Karpas-422 (cell line): Measurements from ENCODE around the gene FFAR2. TPM values are rescaled to one million over a fixed set of nuclear protein-coding genes. Genes with fewer than 3 reads are reported as not detected.

ENCODE experiments used
- DNase-seq: peaks from one replicate; pipeline ENCODE4 v3.0.0-alpha.2; 2015
- H2AFZ ChIP-seq: fragments of 200-600 bp; sonication (generic); 2 replicates; pipeline ENCODE4 v1.6.1; 2014; ENCODE audit warnings: antibody characterized with exemption, low read length, mixed read lengths
- H3K27ac ChIP-seq: fragments of 200-600 bp; sonication (generic); 2 replicates; pipeline ENCODE4 v1.5.1; 2014; ENCODE audit warnings: mild to moderate bottlenecking, low read length, moderate library complexity
- H3K27me3 ChIP-seq: fragments of 200-600 bp; sonication (generic); 2 replicates; pipeline ENCODE4 v1.6.1; 2014; ENCODE audit warnings: low read length, mixed read lengths
- H3K36me3 ChIP-seq: fragments of 200-600 bp; sonication (generic); 2 replicates; pipeline ENCODE4 v1.6.1; 2014; ENCODE audit warnings: low read length, mixed read lengths; ENCODE audit not compliant: insufficient read depth
- H3K4me1 ChIP-seq: fragments of 200-600 bp; sonication (generic); 2 replicates; pipeline ENCODE4 v1.6.1; 2014; ENCODE audit warnings: mild to moderate bottlenecking, low read length, mixed read lengths
- H3K4me2 ChIP-seq: fragments of 200-600 bp; sonication (generic); 2 replicates; pipeline ENCODE4 v1.6.1; 2014; ENCODE audit warnings: low read length, low read depth, mild to moderate bottlenecking; ENCODE audit not compliant: poor library complexity, severe bottlenecking
- H3K4me3 ChIP-seq: fragments of 200-600 bp; sonication (generic); 2 replicates; pipeline ENCODE4 v1.5.1; 2014; ENCODE audit warnings: mild to moderate bottlenecking, antibody characterized with exemption, low read length, mixed read lengths
- H3K79me2 ChIP-seq: fragments of 200-600 bp; sonication (generic); 2 replicates; pipeline ENCODE4 v1.6.1; 2014; ENCODE audit warnings: mild to moderate bottlenecking, low read length, mixed read lengths
- H3K9ac ChIP-seq: fragments of 200-600 bp; sonication (generic); 2 replicates; pipeline ENCODE4 v1.6.0; 2014; ENCODE audit warnings: low read length
- H3K9me2 ChIP-seq: fragments of 200-600 bp; sonication (generic), shearing (Covaris generic); replicated peaks from 2 replicates; pipeline ENCODE4 v1.6.0; 2014; ENCODE audit warnings: mild to moderate bottlenecking, low read length, moderate library complexity; ENCODE audit not compliant: insufficient read depth
- H3K9me3 ChIP-seq: fragments of 300-700, 200-600 bp; sonication (generic); 2 replicates; pipeline ENCODE4 v1.6.1; 2014; ENCODE audit warnings: low read length, mixed read lengths
- H4K20me1 ChIP-seq: fragments of 200-600 bp; sonication (generic); 2 replicates; pipeline ENCODE4 v1.6.1; 2014; ENCODE audit warnings: mild to moderate bottlenecking, antibody characterized with exemption, low read length, low read depth; ENCODE audit not compliant: insufficient read depth
- total RNA-seq: library from RNA; depleted of rRNA; stranded (reverse); fragments of >200 nt; shearing (Covaris generic); gene quantifications from 2 replicates; pipeline ENCODE4 v1.2.3, GENCODE V29; 2014; ENCODE audit warnings: low replicate concordance

The FFAR2 gene
- total RNA-seq, 1 experiment from 2014 or later, result not detected

DNA sequence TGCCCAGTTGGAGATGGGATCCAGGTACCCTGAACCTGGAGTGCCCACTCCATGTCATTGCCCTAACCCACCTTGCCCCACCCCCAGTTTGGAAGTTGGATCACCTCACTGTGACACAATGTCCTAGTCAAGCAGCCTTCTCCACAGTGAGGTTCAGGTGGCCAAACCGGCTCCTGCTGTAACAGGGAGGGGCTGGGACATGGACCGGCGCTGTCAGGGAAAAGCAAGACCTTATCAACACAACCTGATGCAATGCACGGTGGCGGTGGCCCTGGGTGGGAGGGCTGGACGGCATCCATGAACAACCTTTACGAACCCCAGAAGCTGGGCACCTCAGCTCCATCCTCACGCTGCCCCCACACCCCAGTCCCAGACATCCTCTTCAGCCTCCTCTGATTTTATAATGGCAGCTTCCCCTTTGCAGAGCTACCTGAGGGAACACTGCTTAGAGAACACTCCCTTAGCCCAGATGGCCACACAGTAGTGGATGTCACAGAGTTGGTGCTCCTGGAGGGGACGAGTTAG, 43.8 kb downstream of the FFAR2 start:
- Histone ChIP-seq H3K36me3 (no peaks in the 10 kb centered on the region), H3K27me3 (no peaks in the 10 kb centered on the region), H3K79me2 (no peaks in the 10 kb centered on the region), H2AFZ (no peak overlapping the region), H3K9ac (no peak overlapping the region), H3K9me2 (no peaks in the 10 kb centered on the region), H3K4me3 (no peak overlapping the region), H4K20me1 (no peaks in the 10 kb centered on the region), H3K4me1 (peaks cover 11% of the 10 kb centered on the region), H3K9me3 (no peaks in the 10 kb centered on the region), H3K4me2 (no peak overlapping the region), H3K27ac (no peak overlapping the region)
- no peak for DNase-seq

- Histone ChIP-seq H3K4me1 (peaks cover 11% of the 10 kb centered on the region), H3K9me3 (no peaks in the 10 kb centered on the region), H3K36me3 (no peaks in the 10 kb centered on the region), H3K4me2 (no peak overlapping the region), H3K9ac (no peak overlapping the region), H3K4me3 (no peak overlapping the region), H2AFZ (no peak overlapping the region), H4K20me1 (no peaks in the 10 kb centered on the region), H3K27me3 (no peaks in the 10 kb centered on the region), H3K27ac (no peak overlapping the region), H3K9me2 (no peaks in the 10 kb centered on the region), H3K79me2 (no peaks in the 10 kb centered on the region)
- DNase-seq, result no peak
Measured at GRCh38 chr19:35493971-35494370, 45.9 kb downstream of the FFAR2 start.

DNA sequence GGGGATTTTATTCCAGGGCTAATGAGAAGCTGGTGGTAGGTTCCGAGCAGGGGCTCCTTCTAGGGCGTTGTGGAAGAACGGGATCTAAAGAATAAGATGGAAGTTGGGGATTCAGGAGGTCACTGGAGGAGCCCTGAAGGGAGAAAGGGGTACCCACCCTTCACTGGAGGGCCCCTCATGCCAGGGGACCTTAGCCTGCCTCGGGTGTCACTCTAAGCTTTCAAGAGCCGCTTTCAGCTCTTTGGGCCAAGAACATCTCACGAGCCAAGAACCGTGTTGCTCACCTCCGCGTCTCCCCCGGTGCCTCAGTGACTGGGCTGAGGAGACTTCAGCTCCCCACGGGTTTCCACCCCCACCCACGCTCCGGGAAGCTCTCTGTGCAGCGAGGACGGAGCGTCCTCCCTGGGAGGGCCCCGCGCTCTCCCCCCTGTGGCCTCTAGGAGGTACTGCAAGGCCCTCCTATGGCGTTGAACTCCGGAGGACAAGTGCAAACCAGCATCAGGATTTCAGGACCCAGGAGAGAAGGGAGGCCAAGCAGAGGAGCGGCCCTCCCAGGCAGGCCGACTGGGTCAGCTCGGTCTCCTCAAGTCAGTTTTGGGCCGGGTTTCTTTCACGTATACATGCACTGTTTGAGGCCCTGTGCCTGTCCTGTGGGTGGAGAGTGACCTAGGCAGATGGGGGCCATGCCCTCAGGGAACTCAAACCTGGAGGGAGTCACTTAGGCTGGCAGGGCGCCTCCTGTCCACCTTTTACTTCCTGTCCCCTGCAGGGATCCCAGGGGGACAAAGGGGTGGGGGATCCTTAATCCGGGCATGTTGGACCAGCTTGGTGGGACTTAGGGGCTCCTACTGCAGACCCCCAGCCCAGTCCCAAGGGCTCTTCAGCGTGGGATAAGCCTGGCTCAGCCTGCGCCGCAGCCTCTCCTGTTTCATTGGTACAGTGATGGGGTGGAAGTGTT, 47.3 kb downstream of the FFAR2 start:
- Histone ChIP-seq H3K4me3 (peak overlapping the region; percentile 24; the same call in 1 of the 2 replicates), H3K27ac (no peak overlapping the region), H4K20me1 (no peaks in the 10 kb centered on the region), H3K27me3 (no peaks in the 10 kb centered on the region), H2AFZ (peak overlapping the region; percentile 39; the same call in 1 of the 2 replicates), H3K36me3 (no peaks in the 10 kb centered on the region), H3K4me2 (peak overlapping the region; percentile 42), H3K9ac (peak overlapping the region; percentile 13), H3K9me3 (no peaks in the 10 kb centered on the region), H3K9me2 (no peaks in the 10 kb centered on the region), H3K79me2 (no peaks in the 10 kb centered on the region), H3K4me1 (peaks cover 15% of the 10 kb centered on the region)
- peak; percentile 86 for DNase-seq

DNA sequence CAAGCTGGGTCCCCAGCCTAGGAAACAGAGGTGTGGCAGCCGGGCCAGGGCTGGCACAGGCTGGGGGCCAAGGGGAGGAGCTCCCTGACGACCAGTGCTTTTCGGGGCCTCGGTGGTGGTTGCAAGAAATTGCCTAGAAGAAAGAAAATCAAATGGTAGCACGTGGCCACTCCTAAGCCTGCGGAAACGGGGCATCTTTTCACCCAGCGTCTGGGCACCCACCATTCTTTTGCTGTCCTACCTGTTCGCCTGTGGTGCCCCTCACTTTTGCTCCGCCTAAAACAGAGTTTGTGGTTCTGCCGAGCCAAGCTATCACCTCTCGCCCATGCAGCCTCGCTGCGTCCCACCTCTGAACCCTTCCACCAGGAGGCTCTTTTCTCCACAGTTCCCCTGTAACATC, 49.3 kb downstream of the FFAR2 start:
- Histone ChIP-seq H3K4me3 (no peak overlapping the region), H3K36me3 (no peaks in the 10 kb centered on the region), H3K9me2 (no peaks in the 10 kb centered on the region), H3K4me2 (no peak overlapping the region), H3K79me2 (no peaks in the 10 kb centered on the region), H3K27me3 (no peaks in the 10 kb centered on the region), H4K20me1 (no peaks in the 10 kb centered on the region), H3K9ac (no peak overlapping the region), H3K4me1 (peaks cover 36% of the 10 kb centered on the region), H3K9me3 (no peaks in the 10 kb centered on the region), H3K27ac (no peak overlapping the region), H2AFZ (no peak overlapping the region)
- DNase-seq, result peak; percentile 32

- Histone ChIP-seq H2AFZ (no peak overlapping the region), H3K4me1 (peaks cover 43% of the 10 kb centered on the region), H4K20me1 (no peaks in the 10 kb centered on the region), H3K4me3 (no peak overlapping the region), H3K4me2 (no peak overlapping the region), H3K79me2 (no peaks in the 10 kb centered on the region), H3K27me3 (no peaks in the 10 kb centered on the region), H3K9me2 (no peaks in the 10 kb centered on the region), H3K27ac (no peak overlapping the region), H3K9me3 (no peaks in the 10 kb centered on the region), H3K9ac (no peak overlapping the region), H3K36me3 (no peaks in the 10 kb centered on the region)
- DNase-seq, result peak; percentile 12
Measured at GRCh38 chr19:35498220-35498619, 50.2 kb downstream of the FFAR2 start.

GRCh38 chr19:35498984-35499527, 51.0 kb downstream of the FFAR2 start:
- H3K36me3 ChIP-seq, result no peaks in the 10 kb centered on the region
- no peaks in the 10 kb centered on the region for H4K20me1 ChIP-seq
- no peak overlapping the region for H3K4me3 ChIP-seq
- no peak overlapping the region for H3K9ac ChIP-seq
- H3K4me1 ChIP-seq, result peaks cover 43% of the 10 kb centered on the region
- no peak overlapping the region for H3K27ac ChIP-seq
- no peaks in the 10 kb centered on the region for H3K9me2 ChIP-seq
- H3K27me3 ChIP-seq, result no peaks in the 10 kb centered on the region
- H3K9me3 ChIP-seq, result no peaks in the 10 kb centered on the region
- no peaks in the 10 kb centered on the region for H3K79me2 ChIP-seq
- DNase-seq, result no peak
- no peak overlapping the region for H2AFZ ChIP-seq
- H3K4me2 ChIP-seq, result no peak overlapping the region

DNA sequence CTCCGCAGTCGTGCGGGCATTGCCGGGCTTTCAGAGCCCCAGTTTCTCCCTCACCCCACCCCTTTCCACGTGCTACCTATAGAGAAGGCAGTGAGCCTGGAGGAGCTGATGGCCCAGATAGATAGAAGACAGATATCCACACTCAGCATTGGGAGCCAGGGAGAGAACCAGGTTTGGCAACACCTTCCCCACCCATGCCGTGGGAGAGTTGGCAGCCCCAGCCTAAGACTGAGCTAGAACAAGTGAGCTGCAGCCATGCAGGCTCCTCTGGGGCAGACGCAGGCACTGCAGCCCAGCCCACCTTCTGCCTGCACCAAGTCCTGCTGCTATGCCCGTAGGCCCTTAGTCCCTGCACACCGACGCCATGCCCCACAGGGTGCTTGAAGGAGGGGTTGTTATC, 52.6 kb downstream of the FFAR2 start:
- DNase-seq, result no peak
- Histone ChIP-seq H2AFZ (no peak overlapping the region), H4K20me1 (no peaks in the 10 kb centered on the region), H3K9me3 (no peaks in the 10 kb centered on the region), H3K4me1 (peaks cover 32% of the 10 kb centered on the region), H3K79me2 (no peaks in the 10 kb centered on the region), H3K27ac (no peak overlapping the region), H3K9me2 (no peaks in the 10 kb centered on the region), H3K27me3 (no peaks in the 10 kb centered on the region), H3K4me3 (no peak overlapping the region), H3K4me2 (no peak overlapping the region), H3K9ac (0 out of 2 replicates have a peak overlapping the region, but pooled peaks have one; percentile 5), H3K36me3 (no peaks in the 10 kb centered on the region)
